Panc1 (cell line): ENCODE results near the gene GPR34. TPM values are rescaled to one million over a fixed set of nuclear protein-coding genes. Genes with fewer than 3 reads are reported as not detected.

Experiments
- ATAC-seq: fragments of 200-7000 bp; cut with Tn5 transposase; 2 replicates; pipeline ENCODE4 v1.9.1; 2020; ENCODE audit warnings: mild to moderate bottlenecking, moderate library complexity
- BruUV-seq: library from RNA; stranded (reverse); fragments of 400-500 nt; replicated peaks from 2 replicates; lab custom pipeline; 2021; lab: Mats Ljungman, UMichigan
- CTCF ChIA-PET: fragments of 300-600 bp; sonication (Branson Sonifier 250); formaldehyde crosslinking; loops from one replicate; lab custom pipeline; 2022; ENCODE audit warnings: antibody characterized with exemption; lab: Charles Lee
- POLR2A ChIA-PET: fragments of 300-600 bp; sonication (Branson Sonifier 250); formaldehyde crosslinking; loops from one replicate; lab custom pipeline; 2022; ENCODE audit warnings: antibody characterized with exemption; lab: Charles Lee
- DNase-seq: peaks from one replicate; pipeline ENCODE4 v3.0.0-alpha.2; 2010; ENCODE audit warnings: low read depth, low spot score
- H3K27ac ChIP-seq: 2 replicates; pipeline ENCODE4 v1.5.1; 2011; ENCODE audit warnings: mild to moderate bottlenecking, low read length, inconsistent platforms
- H3K27me3 ChIP-seq: fragments of 200-500 bp; sonication (Bioruptor generic); 2 replicates; pipeline ENCODE4 v1.6.0; 2014; ENCODE audit warnings: low read length, inconsistent platforms; ENCODE audit not compliant: control insufficient read depth, insufficient read depth
- H3K36me3 ChIP-seq: fragments of 200-500 bp; sonication (Bioruptor generic); 2 replicates; pipeline ENCODE4 v1.5.1; 2014; ENCODE audit warnings: inconsistent platforms, mild to moderate bottlenecking, low read length, moderate library complexity; ENCODE audit not compliant: control insufficient read depth, insufficient read depth
- H3K4me1 ChIP-seq: 2 replicates; pipeline ENCODE4 v1.5.1; 2011; ENCODE audit warnings: inconsistent platforms, mild to moderate bottlenecking, low read length, moderate library complexity; ENCODE audit not compliant: control insufficient read depth, insufficient read depth
- H3K4me3 ChIP-seq, 2 experiments: 2 replicates each; pipeline ENCODE4 v1.5.1; 2011 to 2012; ENCODE audit warnings: low read depth in 2 of 2, low read length in 2 of 2, mild to moderate bottlenecking in 2 of 2, inconsistent platforms in 1 of 2, moderate library complexity in 1 of 2
- H3K9me3 ChIP-seq: fragments of 200-500 bp; sonication (Bioruptor generic); 2 replicates; pipeline ENCODE4 v1.5.1; 2014; ENCODE audit warnings: low read depth, mild to moderate bottlenecking, inconsistent platforms, low read length, moderate library complexity; ENCODE audit not compliant: control insufficient read depth, insufficient read depth
- CTCF ChIP-seq: fragments of 450-650 bp; IDR thresholded peaks from 2 replicates; pipeline ENCODE4 v1.5.1; 2017; ENCODE audit warnings: mild to moderate bottlenecking
- POLR2AphosphoS5 ChIP-seq: IDR thresholded peaks from 2 replicates; pipeline ENCODE4 v1.6.1; 2012; ENCODE audit warnings: mild to moderate bottlenecking, low read depth, low read length, moderate library complexity
- REST ChIP-seq, 2 experiments: IDR thresholded peaks; 2 replicates each; pipeline ENCODE4 v1.6.1; 2011 to 2012; ENCODE audit warnings: low read depth in 2 of 2, control low read depth in 1 of 2, low read length in 1 of 2, mild to moderate bottlenecking in 1 of 2, moderate library complexity in 1 of 2; ENCODE audit not compliant: insufficient read depth in 1 of 2
- SIN3A ChIP-seq: IDR thresholded peaks from 2 replicates; pipeline ENCODE4 v1.6.1; 2012; ENCODE audit warnings: low read depth, mild to moderate bottlenecking, low read length, moderate library complexity, borderline replicate concordance; ENCODE audit not compliant: insufficient read depth
- TCF7L2 ChIP-seq: IDR thresholded peaks from 2 replicates; pipeline ENCODE4 v1.6.1; 2011; ENCODE audit warnings: mild to moderate bottlenecking, low read depth, low read length, inconsistent platforms
- in situ Hi-C: cut with HindIII; loops from 2 replicates; pipeline ENCODE4 v1.10.0; 2016; ENCODE audit warnings: low sequenced_read_pairs, low pct_unique_long_range_greater_than_20kb
- intact Hi-C: fragments of 100-400 bp; cut with micrococcal nuclease; formaldehyde crosslinking; loops from one replicate; pipeline ENCODE4 v1.10.0; 2022; ENCODE audit not compliant: unreplicated experiment
- total RNA-seq: library from RNA; stranded (reverse); gene quantifications from one replicate; pipeline ENCODE4 v1.2.1, GENCODE V29; 2021; ENCODE audit not compliant: unreplicated experiment

Gene GPR34
- total RNA-seq, 1 experiment from 2014 or later = not detected

GRCh38 chrX:41737065-41737464, 48.3 kb downstream of the GPR34 start:
- no TSS peak for BruUV-seq
- no peak for TF ChIP-seq SIN3A
- TF ChIP-seq TCF7L2 = no peak
- TF ChIP-seq REST (IDR thresholded peaks at IDR 0.05; ENCODE audit: insufficient read depth in 1 of 2, low read depth in 2 of 2, low read length in 1 of 2) = no peak
- TF ChIP-seq CTCF = no peak
- no peak for TF ChIP-seq POLR2AphosphoS5
- intact Hi-C loops (no loop called here), in situ Hi-C loops (no loop called here)
- ATAC-seq (no peak), DNase-seq (no peak)
- Histone ChIP-seq H3K27ac (no peak overlapping the region), H3K36me3 (no peaks in the 10 kb centered on the region; the same call in 1 of the 2 replicates), H3K27me3 (no peaks in the 10 kb centered on the region), H3K4me3 (no peak overlapping the region), H3K9me3 (no peaks in the 10 kb centered on the region), H3K4me1 (no peaks in the 10 kb centered on the region)
- ChIA-PET POLR2A (no interaction called here), CTCF (no interaction called here)

- no peak overlapping the region for H3K27ac ChIP-seq
- no TSS peak for BruUV-seq
- intact Hi-C loops = no loop called here
- H3K9me3 ChIP-seq = no peaks in the 10 kb centered on the region
- no peaks in the 10 kb centered on the region for H3K27me3 ChIP-seq
- CTCF ChIA-PET = no interaction called here
- H3K4me3 ChIP-seq = no peak overlapping the region
- no peak for TF ChIP-seq SIN3A
- TF ChIP-seq TCF7L2 = no peak
- TF ChIP-seq REST (IDR thresholded peaks at IDR 0.05; ENCODE audit: insufficient read depth in 1 of 2, low read depth in 2 of 2, low read length in 1 of 2) = no peak
- no peak for TF ChIP-seq CTCF
- TF ChIP-seq POLR2AphosphoS5 = no peak
- no peaks in the 10 kb centered on the region; the same call in 1 of the 2 replicates for H3K36me3 ChIP-seq
- no peaks in the 10 kb centered on the region for H3K4me1 ChIP-seq
- in situ Hi-C loops = no loop called here
- POLR2A ChIA-PET = no interaction called here
- no peak for ATAC-seq
- no peak for DNase-seq
These were observed 51.1 kb downstream of the GPR34 start for GRCh38 chrX:41739871-41740270.
